B cell (primary cell): ENCODE results near the gene CCL20. TPM values are rescaled to one million over a fixed set of nuclear protein-coding genes. Genes with fewer than 3 reads are reported as not detected.

Experiments
- ATAC-seq: fragments of 200-7000 bp; cut with Tn5 transposase; one replicate; pipeline ENCODE4 v1.10.0; 2021; ENCODE audit warnings: low read depth, mild to moderate bottlenecking, moderate number of reproducible peaks, moderate library complexity
- CTCF ChIA-PET: fragments of 350-600 bp; sonication (Branson Sonifier 250); formaldehyde crosslinking; loops from one replicate; lab custom pipeline; 2021; ENCODE audit warnings: antibody characterized with exemption, inconsistent platforms; lab: Charles Lee
- POLR2A ChIA-PET: fragments of 350-600 bp; sonication (Branson Sonifier 250); formaldehyde crosslinking; loops from one replicate; lab custom pipeline; 2021; ENCODE audit warnings: antibody characterized with exemption; lab: Charles Lee
- DNase-seq: peaks from one replicate; pipeline ENCODE4 v3.0.0; 2013
- H2AFZ ChIP-seq: 2 replicates; pipeline ENCODE4 v1.6.1; 2012; ENCODE audit warnings: mild to moderate bottlenecking, low read depth, low read length; ENCODE audit not compliant: insufficient read depth, poor library complexity, severe bottlenecking
- H3K27ac ChIP-seq, 2 donors: 1 replicate in 1 of 2; 2 replicates in 1 of 2; pipeline ENCODE4 v1.5.1; 2012 to 2013; ENCODE audit warnings: low read length in 2 of 2, mild to moderate bottlenecking in 2 of 2, moderate library complexity in 1 of 2
- H3K27me3 ChIP-seq, 4 experiments: fragments of 200-600 bp in 1 of 4; sonication (generic) in 1 of 4; replicated peaks in 1 of 4; 1 replicate in 2 of 4; 2 replicates in 2 of 4; pipeline versions ENCODE4 v1.6.1 to v1.7.0; 2013 to 2016; ENCODE audit warnings: low read length in 3 of 4, mild to moderate bottlenecking in 2 of 4, mixed read lengths in 1 of 4, moderate library complexity in 1 of 4; ENCODE audit not compliant: insufficient read depth in 4 of 4, control insufficient read depth in 3 of 4; ENCODE audit errors: control extremely low read depth in 1 of 4
- H3K36me3 ChIP-seq, 2 experiments: replicated peaks in 1 of 2; 1 replicate in 1 of 2; 2 replicates in 1 of 2; pipeline versions ENCODE4 v1.6.1 to v1.7.1; 2013; ENCODE audit warnings: low read length in 1 of 2; ENCODE audit not compliant: insufficient read depth in 2 of 2, control insufficient read depth in 1 of 2; ENCODE audit errors: control extremely low read depth in 1 of 2, extremely low read depth in 1 of 2
- H3K4me1 ChIP-seq, 2 donors: fragments of 200-600 bp in 1 of 2; sonication (generic) in 1 of 2; 1 replicate in 1 of 2; 2 replicates in 1 of 2; pipeline versions ENCODE4 v1.5.1 to v1.6.1; 2013 to 2017; ENCODE audit warnings: low read length in 2 of 2; ENCODE audit not compliant: control insufficient read depth in 2 of 2, insufficient read depth in 2 of 2
- H3K4me2 ChIP-seq: replicated peaks from 2 replicates; pipeline ENCODE3; 2012; ENCODE audit warnings: mild to moderate bottlenecking, low read depth, low read length; ENCODE audit not compliant: poor library complexity, severe bottlenecking
- H3K4me3 ChIP-seq, 5 experiments: fragments of 200-600 bp in 1 of 5; sonication (generic) in 1 of 5; 1 replicate in 3 of 5; 2 replicates in 2 of 5; pipeline versions ENCODE4 v1.5.1 to v1.7.0; 2011 to 2016; ENCODE audit warnings: low read length in 4 of 5, mild to moderate bottlenecking in 4 of 5, low read depth in 2 of 5, control low read depth in 1 of 5, moderate library complexity in 1 of 5; ENCODE audit not compliant: insufficient read depth in 1 of 5; ENCODE audit errors: control extremely low read depth in 1 of 5, extremely low read depth in 1 of 5
- H3K79me2 ChIP-seq: fragments of 200-600 bp; sonication (generic); one replicate; pipeline ENCODE4 v1.6.0; 2016; ENCODE audit warnings: low read length; ENCODE audit not compliant: control insufficient read depth, insufficient read depth
- H3K9ac ChIP-seq: fragments of 200-600 bp; sonication (generic); 2 replicates; pipeline ENCODE4 v1.6.1; 2017; ENCODE audit warnings: mild to moderate bottlenecking, low read length, moderate library complexity
- H3K9me3 ChIP-seq, 3 donors: one replicate each; pipeline versions ENCODE4 v1.6.1 to v1.7.1; 2013; ENCODE audit warnings: low read length in 2 of 3; ENCODE audit not compliant: control insufficient read depth in 2 of 3, insufficient read depth in 1 of 3; ENCODE audit errors: control extremely low read depth in 1 of 3
- H4K20me1 ChIP-seq: 2 replicates; pipeline ENCODE4 v1.6.0; 2012; ENCODE audit warnings: mild to moderate bottlenecking, low read length; ENCODE audit not compliant: insufficient read depth, control insufficient read depth, poor library complexity, severe bottlenecking
- H3K27ac Mint-ChIP-seq: one replicate; pipeline ENCODE4 v1.8.0; 2021; ENCODE audit warnings: mixed read lengths
- H3K27me3 Mint-ChIP-seq: one replicate; pipeline ENCODE4 v1.8.0; 2021; ENCODE audit warnings: mixed read lengths
- H3K4me1 Mint-ChIP-seq: one replicate; pipeline ENCODE4 v1.8.0; 2021; ENCODE audit warnings: mixed read lengths
- H3K4me3 Mint-ChIP-seq: one replicate; pipeline ENCODE4 v1.8.0; 2021; ENCODE audit warnings: mixed read lengths
- H3K9me3 Mint-ChIP-seq: one replicate; pipeline ENCODE4 v1.8.0; 2022; ENCODE audit warnings: mixed read lengths; ENCODE audit not compliant: insufficient read depth
- CTCF ChIP-seq: fragments of 200-600 bp; IDR thresholded peaks from one replicate; pipeline ENCODE4 v1.8.0; 2022; ENCODE audit warnings: antibody characterized with exemption, mild to moderate bottlenecking
- EZH2 ChIP-seq: IDR thresholded peaks from 2 replicates; pipeline ENCODE4 v1.6.1; 2012; ENCODE audit warnings: borderline replicate concordance, low read depth, mild to moderate bottlenecking, moderate library complexity, low read length; ENCODE audit not compliant: insufficient read depth, poor library complexity, severe bottlenecking
- WGBS: methylation state at CpG from one replicate; pipeline ENCODE4 v1.1.5; 2013; ENCODE audit warnings: missing lambda C conversion rate; ENCODE audit not compliant: insufficient coverage; 5-methylcytosine and 5-hydroxymethylcytosine counted together
- intact Hi-C: fragments of 100-400 bp; cut with micrococcal nuclease; formaldehyde crosslinking; loops from one replicate; pipeline ENCODE4 v1.10.0; 2022
- polyA plus RNA-seq: library from polyadenylated mRNA; depleted of rRNA; stranded (reverse); fragments of >200 nt; gene quantifications from 2 replicates; pipeline ENCODE4 v1.2.3, GENCODE V29; 2012
- total RNA-seq, 2 donors: library from RNA; stranded (reverse); fragments of 120-200 nt in 1 of 2; gene quantifications; 1 replicate in 1 of 2; 2 replicates in 1 of 2; pipeline versions ENCODE4 v1.2.3 to v1.2.4, GENCODE V29; 2013 to 2022

The CCL20 gene
- total and polyA plus RNA-seq, 2 donors (not counting 1 experiment from before 2014, with no cell fraction given) = 0.31 TPM; not detected in 1

- no peak overlapping the region for H2AFZ ChIP-seq
- H4K20me1 ChIP-seq = no peaks in the 10 kb centered on the region
- no peak for ATAC-seq
- 95% methylated on average over 22 of the region's 22 CpGs for WGBS
- no peaks in the 10 kb centered on the region for H3K79me2 ChIP-seq
- H3K9ac ChIP-seq = no peak overlapping the region
- Mint-ChIP-seq H3K27me3 (peaks cover 3% of the 10 kb centered on the region), H3K9me3 (no peaks in the 10 kb centered on the region), H3K4me3 (no peak overlapping the region), H3K27ac (no peak overlapping the region), H3K4me1 (no peaks in the 10 kb centered on the region)
- POLR2A ChIA-PET = no interaction called here
- CTCF ChIA-PET = interaction anchor here (0.9 to 3.7 kb wide), 5 partner anchors 109 to 637 kb away, joined by 3 to 34 read pairs (median 7); no protein-coding TSS in a partner anchor
- DNase-seq = no peak
- no peak overlapping the region for H3K4me3 ChIP-seq
- no peaks in the 10 kb centered on the region for H3K4me1 ChIP-seq
- H3K36me3 ChIP-seq = no peaks in the 10 kb centered on the region
- H3K27ac ChIP-seq = no peak overlapping the region
- no peak for TF ChIP-seq EZH2
- TF ChIP-seq CTCF = no peak
- intact Hi-C loops = loop anchor here (2.0 kb wide), 1 partner anchor 295 kb away; the partner anchor contains the start of gene AGFG1
- H3K9me3 ChIP-seq = no peaks in the 10 kb centered on the region
- H3K4me2 ChIP-seq = no peak overlapping the region
- H3K27me3 ChIP-seq = no peaks in the 10 kb centered on the region
These were observed 45.8 kb upstream of the CCL20 start for GRCh38 chr2:227767830-227768229.

GRCh38 chr2:227772197-227772661 is 41.4 kb upstream of the CCL20 start:
- no peak overlapping the region for H3K4me2 ChIP-seq
- H3K27me3 ChIP-seq = no peaks in the 10 kb centered on the region
- POLR2A ChIA-PET = no interaction called here
- H3K27me3 Mint-ChIP-seq = no peaks in the 10 kb centered on the region
- no peak overlapping the region for H3K27ac ChIP-seq
- no peaks in the 10 kb centered on the region for H3K4me1 Mint-ChIP-seq
- no peaks in the 10 kb centered on the region for H3K9me3 Mint-ChIP-seq
- DNase-seq (no peak), ATAC-seq (no peak)
- CTCF ChIA-PET = no interaction called here
- H4K20me1 ChIP-seq = no peaks in the 10 kb centered on the region
- intact Hi-C loops = no loop called here
- H3K9ac ChIP-seq = no peak overlapping the region
- no peak overlapping the region for H3K4me3 ChIP-seq
- no peaks in the 10 kb centered on the region for H3K79me2 ChIP-seq
- no peaks in the 10 kb centered on the region for H3K4me1 ChIP-seq
- H3K4me3 Mint-ChIP-seq = no peak overlapping the region
- no peak for TF ChIP-seq CTCF
- no peak for TF ChIP-seq EZH2
- H2AFZ ChIP-seq = no peak overlapping the region
- H3K27ac Mint-ChIP-seq = no peak overlapping the region
- 87% methylated on average over 3 of the region's 5 CpGs for WGBS
- H3K36me3 ChIP-seq = no peaks in the 10 kb centered on the region
- no peaks in the 10 kb centered on the region for H3K9me3 ChIP-seq
